ENCODE results near the gene SMARCA1. TPM values are rescaled to one million over a fixed set of nuclear protein-coding genes. Genes with fewer than 3 reads are reported as not detected.
"Not testable (repeated sequence)": the region's sequence is repeated elsewhere in the genome, so short reads cannot be mapped to it uniquely, and the experiment has no call there.

SMARCA1 gene
- total and polyA plus RNA-seq, 9 donors, result 59.8 to 92.1 (median 82.9) TPM

- Histone ChIP-seq H3K27me3 (ENCODE audit: control insufficient read depth, insufficient read depth, low read length) (peaks cover 6% of the 10 kb centered on the region), H3K9me3 (replicated peaks; ENCODE audit: control insufficient read depth, low read depth, low read length) (no peaks in the 10 kb centered on the region), H3K4me3 (ENCODE audit: low read length) (no peak overlapping the region), H3K27ac (ENCODE audit: low read length) (no peak overlapping the region), H3K36me3 (ENCODE audit: control insufficient read depth, insufficient read depth, low read length) (peaks cover 9% of the 10 kb centered on the region), H3K4me1 (ENCODE audit: control insufficient read depth, insufficient read depth, low read length) (no peaks in the 10 kb centered on the region)
- DNase-seq, result no peak
- WGBS (ENCODE audit: insufficient coverage), result no CpG with 5 or more reads among the region's 5 CpGs
Measured at GRCh38 chrX:129556806-129557315, 33.6 kb upstream of the SMARCA1 start.

DNA sequence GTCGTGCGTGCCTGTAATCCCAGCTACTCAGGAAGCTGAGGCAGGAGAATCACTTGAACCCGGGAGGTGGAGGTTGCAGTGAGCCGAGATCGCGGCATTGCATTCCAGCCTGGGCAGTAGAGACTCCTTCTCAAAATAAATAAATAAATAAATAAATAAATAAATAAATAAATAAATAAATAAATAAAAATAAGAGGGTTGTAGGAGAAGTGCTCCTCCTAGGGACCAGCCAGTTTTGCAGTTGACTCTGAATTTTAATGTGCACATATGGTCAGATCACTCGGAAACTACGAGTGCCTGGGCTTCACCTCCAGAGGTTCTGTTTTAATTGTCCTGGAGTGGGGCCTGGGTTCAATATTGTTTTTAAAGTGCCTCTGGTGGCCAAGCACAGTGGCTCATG, 31.5 kb upstream of the SMARCA1 start:
- H3K9me3 ChIP-seq (replicated peaks; ENCODE audit: control insufficient read depth, low read depth, low read length); H3K4me1 ChIP-seq (ENCODE audit: control insufficient read depth, insufficient read depth, low read length); H3K27ac ChIP-seq (ENCODE audit: low read length); H3K36me3 ChIP-seq (ENCODE audit: control insufficient read depth, insufficient read depth, low read length); H3K27me3 ChIP-seq (ENCODE audit: control insufficient read depth, insufficient read depth, low read length); H3K4me3 ChIP-seq (ENCODE audit: low read length); DNase-seq: not testable (repeated sequence)
- WGBS (ENCODE audit: insufficient coverage), result 89% methylated on average over 4 of the region's 8 CpGs

DNA sequence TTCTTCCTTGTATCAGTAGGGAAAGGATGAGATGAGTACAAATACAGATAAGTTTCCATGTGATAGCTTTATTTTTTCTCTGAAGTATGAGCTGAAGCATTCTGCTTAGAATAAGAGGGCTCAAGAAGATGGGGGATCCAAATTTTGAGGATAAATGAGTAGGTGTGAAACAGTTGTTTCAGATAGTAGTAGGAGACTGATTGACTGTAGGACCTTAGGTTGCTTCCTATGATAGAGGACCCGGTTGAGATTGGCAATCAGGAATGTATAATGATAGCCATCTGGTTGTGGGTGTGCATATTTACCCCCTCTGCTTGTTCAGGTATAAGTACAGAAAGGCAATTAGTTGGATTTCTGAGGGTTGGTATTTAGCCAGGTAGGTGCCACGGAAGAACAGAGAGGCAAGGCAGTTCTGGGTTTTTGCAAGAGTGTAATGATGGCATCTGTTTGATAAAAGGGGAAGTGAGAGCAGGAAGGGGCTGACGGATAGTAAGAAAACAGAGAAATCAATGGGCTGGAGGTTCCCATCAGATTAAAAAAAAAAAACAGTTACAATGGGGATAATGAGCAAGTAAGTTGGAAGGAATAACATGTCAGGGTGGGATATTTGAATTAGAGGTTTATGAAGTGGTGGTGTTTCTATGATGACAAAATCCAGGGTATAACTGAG, 30.5 kb upstream of the SMARCA1 start:
- H3K27ac ChIP-seq (ENCODE audit: low read length), result no peak overlapping the region
- WGBS (ENCODE audit: insufficient coverage), result 68% methylated on average over 2 of the region's 3 CpGs
- H3K36me3 ChIP-seq (ENCODE audit: control insufficient read depth, insufficient read depth, low read length), result peaks cover 7% of the 10 kb centered on the region
- peaks cover 9% of the 10 kb centered on the region for H3K27me3 ChIP-seq (ENCODE audit: control insufficient read depth, insufficient read depth, low read length)
- no peak for DNase-seq
- no peaks in the 10 kb centered on the region for H3K4me1 ChIP-seq (ENCODE audit: control insufficient read depth, insufficient read depth, low read length)
- H3K4me3 ChIP-seq (ENCODE audit: low read length), result no peak overlapping the region
- no peaks in the 10 kb centered on the region for H3K9me3 ChIP-seq (replicated peaks; ENCODE audit: control insufficient read depth, low read depth, low read length)

DNA sequence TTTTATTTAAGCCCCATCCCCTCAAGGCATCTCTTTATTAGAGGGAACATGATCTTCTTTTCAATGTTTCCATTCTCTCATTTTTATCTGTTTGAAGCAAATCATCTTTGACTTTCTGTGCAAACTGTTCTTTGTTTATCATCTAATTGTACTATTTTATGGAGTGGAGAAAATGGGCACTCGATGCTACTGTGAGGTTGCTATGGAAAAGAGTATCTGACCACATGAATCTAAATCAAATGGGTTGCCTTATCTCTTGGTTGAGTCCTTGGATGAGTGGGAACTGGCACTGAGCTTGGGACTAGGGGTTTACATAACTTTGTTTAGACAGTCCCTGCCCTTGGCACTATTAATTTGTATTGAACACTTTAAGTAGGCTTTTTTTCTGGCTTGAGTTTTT, 25.8 kb upstream of the SMARCA1 start:
- Histone ChIP-seq H3K4me3 (ENCODE audit: low read length) (no peak overlapping the region), H3K9me3 (replicated peaks; ENCODE audit: control insufficient read depth, low read depth, low read length) (no peaks in the 10 kb centered on the region), H3K4me1 (ENCODE audit: control insufficient read depth, insufficient read depth, low read length) (no peaks in the 10 kb centered on the region), H3K27ac (ENCODE audit: low read length) (no peak overlapping the region), H3K36me3 (ENCODE audit: control insufficient read depth, insufficient read depth, low read length) (peaks cover 9% of the 10 kb centered on the region), H3K27me3 (ENCODE audit: control insufficient read depth, insufficient read depth, low read length) (peaks cover 5% of the 10 kb centered on the region)
- no CpG with 5 or more reads among the region's 1 CpG for WGBS (ENCODE audit: insufficient coverage)
- no peak for DNase-seq

- H3K4me1 ChIP-seq (ENCODE audit: control insufficient read depth, insufficient read depth, low read length), result peaks cover 2% of the 10 kb centered on the region
- no peak for DNase-seq
- peaks cover 6% of the 10 kb centered on the region for H3K36me3 ChIP-seq (ENCODE audit: control insufficient read depth, insufficient read depth, low read length)
- H3K27me3 ChIP-seq (ENCODE audit: control insufficient read depth, insufficient read depth, low read length), result peaks cover 8% of the 10 kb centered on the region
- WGBS (ENCODE audit: insufficient coverage), result no CpG with 5 or more reads among the region's 1 CpG
- no peaks in the 10 kb centered on the region for H3K9me3 ChIP-seq (replicated peaks; ENCODE audit: control insufficient read depth, low read depth, low read length)
- no peak overlapping the region for H3K27ac ChIP-seq (ENCODE audit: low read length)
- H3K4me3 ChIP-seq (ENCODE audit: low read length), result no peak overlapping the region
Measured at GRCh38 chrX:129545408-129545807, 22.1 kb upstream of the SMARCA1 start.

- H3K36me3 ChIP-seq (ENCODE audit: control insufficient read depth, insufficient read depth, low read length), result peaks cover 6% of the 10 kb centered on the region
- peaks cover 12% of the 10 kb centered on the region for H3K27me3 ChIP-seq (ENCODE audit: control insufficient read depth, insufficient read depth, low read length)
- no CpG with 5 or more reads among the region's 2 CpGs for WGBS (ENCODE audit: insufficient coverage)
- H3K9me3 ChIP-seq (replicated peaks; ENCODE audit: control insufficient read depth, low read depth, low read length), result no peaks in the 10 kb centered on the region
- no peak overlapping the region for H3K27ac ChIP-seq (ENCODE audit: low read length)
- peaks cover 2% of the 10 kb centered on the region for H3K4me1 ChIP-seq (ENCODE audit: control insufficient read depth, insufficient read depth, low read length)
- no peak overlapping the region for H3K4me3 ChIP-seq (ENCODE audit: low read length)
- no peak for DNase-seq
Measured at GRCh38 chrX:129544780-129545179, 21.5 kb upstream of the SMARCA1 start.

GRCh38 chrX:129540722-129541184, 17.5 kb upstream of the SMARCA1 start:
- no peak for DNase-seq
- no peaks in the 10 kb centered on the region for H3K9me3 ChIP-seq (replicated peaks; ENCODE audit: control insufficient read depth, low read depth, low read length)
- peak overlapping the region; percentile 65 for H3K4me3 ChIP-seq (ENCODE audit: low read length)
- H3K36me3 ChIP-seq (ENCODE audit: control insufficient read depth, insufficient read depth, low read length), result no peaks in the 10 kb centered on the region
- 52% methylated on average over 3 of the region's 14 CpGs for WGBS (ENCODE audit: insufficient coverage)
- H3K4me1 ChIP-seq (ENCODE audit: control insufficient read depth, insufficient read depth, low read length), result peaks cover 2% of the 10 kb centered on the region
- H3K27me3 ChIP-seq (ENCODE audit: control insufficient read depth, insufficient read depth, low read length), result peaks cover 10% of the 10 kb centered on the region
- H3K27ac ChIP-seq (ENCODE audit: low read length), result peak overlapping the region; percentile 67

DNA sequence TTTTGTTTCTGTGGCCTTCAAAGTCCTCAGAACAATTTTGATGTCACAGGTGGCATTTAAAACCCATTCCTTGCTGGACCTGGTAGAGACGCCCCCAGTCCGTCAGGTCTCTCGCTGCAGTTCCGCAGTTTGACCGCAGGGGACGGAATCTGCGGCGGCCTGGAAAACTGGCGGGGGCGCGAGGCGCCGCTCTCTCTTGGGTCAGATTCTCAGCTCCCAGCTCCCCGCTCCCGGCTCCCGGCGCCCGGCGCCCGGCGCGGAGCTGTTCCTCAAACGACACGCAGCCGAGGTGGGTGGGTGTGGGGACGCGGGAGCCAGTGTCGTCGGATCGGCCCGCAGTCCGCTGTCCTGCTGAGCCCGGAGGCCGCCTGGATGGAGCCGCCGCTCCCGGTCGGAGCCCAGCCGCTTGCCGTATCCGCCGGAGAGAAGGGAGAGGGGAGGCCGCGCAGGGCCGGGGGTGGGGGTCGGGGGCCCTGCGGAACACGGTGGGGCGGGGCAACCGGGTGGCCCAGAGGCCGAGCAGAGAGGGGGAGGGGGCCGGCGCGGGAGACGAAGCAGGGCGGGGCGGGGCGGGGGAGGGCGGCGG, 16.9 kb upstream of the SMARCA1 start, which contains the start of gene OCRL:
Gene OCRL (plus strand): TSS at position 192 of the 586 bp plus-strand sequence. CDS start 181 bp downstream, at position 373.
- Histone ChIP-seq H3K4me1 (ENCODE audit: control insufficient read depth, insufficient read depth, low read length) (peaks cover 2% of the 10 kb centered on the region), H3K9me3 (replicated peaks; ENCODE audit: control insufficient read depth, low read depth, low read length) (no peaks in the 10 kb centered on the region), H3K4me3 (ENCODE audit: low read length) (peak within 1 kb of the TSS; percentile 65), H3K36me3 (ENCODE audit: control insufficient read depth, insufficient read depth, low read length) (no peaks in the 10 kb centered on the region), H3K27me3 (ENCODE audit: control insufficient read depth, insufficient read depth, low read length) (peaks cover 10% of the 10 kb centered on the region), H3K27ac (ENCODE audit: low read length) (peak within 1 kb of the TSS; percentile 74)
- peak; percentile 80 for DNase-seq
- WGBS (ENCODE audit: insufficient coverage), result 8% methylated on average over 20 of the region's 60 CpGs

DNA sequence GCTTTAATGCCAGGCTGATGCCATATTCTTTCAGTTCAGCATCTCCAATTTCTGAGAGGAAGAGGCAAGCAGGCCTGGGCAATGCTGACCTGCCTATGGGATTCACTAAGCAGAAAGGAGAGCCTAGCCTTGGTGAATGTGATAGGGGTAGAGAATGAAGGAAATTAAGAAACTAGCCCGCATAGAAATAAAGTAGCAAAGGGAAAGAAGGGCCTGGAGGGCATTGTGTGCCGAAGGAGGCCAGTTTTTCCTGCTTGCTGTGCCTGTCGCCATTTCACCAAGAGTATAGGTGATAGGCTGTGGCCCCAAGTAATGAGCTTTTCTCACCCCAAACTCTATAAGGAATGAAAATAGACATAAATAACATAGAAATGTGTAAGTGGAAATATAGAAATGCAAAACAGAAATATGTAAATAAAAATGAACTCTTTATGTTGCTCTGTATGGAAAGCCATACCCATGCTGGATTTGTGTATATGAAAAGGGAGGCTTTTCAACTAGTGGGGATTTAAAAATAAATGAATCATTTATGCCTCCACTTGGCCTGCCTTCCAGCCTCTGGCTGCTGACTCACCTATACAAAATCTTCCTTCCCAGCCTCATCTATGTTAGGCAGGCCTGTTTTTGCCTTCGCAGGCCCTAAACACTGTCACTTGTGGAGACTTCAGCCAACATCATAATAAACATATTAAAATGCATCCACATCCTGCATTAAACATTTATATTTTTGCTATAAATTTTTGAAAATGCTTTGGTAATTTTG, 11.7 kb upstream of the SMARCA1 start:
- WGBS (ENCODE audit: insufficient coverage), result 100% methylated on average over 1 of the region's 4 CpGs

DNA sequence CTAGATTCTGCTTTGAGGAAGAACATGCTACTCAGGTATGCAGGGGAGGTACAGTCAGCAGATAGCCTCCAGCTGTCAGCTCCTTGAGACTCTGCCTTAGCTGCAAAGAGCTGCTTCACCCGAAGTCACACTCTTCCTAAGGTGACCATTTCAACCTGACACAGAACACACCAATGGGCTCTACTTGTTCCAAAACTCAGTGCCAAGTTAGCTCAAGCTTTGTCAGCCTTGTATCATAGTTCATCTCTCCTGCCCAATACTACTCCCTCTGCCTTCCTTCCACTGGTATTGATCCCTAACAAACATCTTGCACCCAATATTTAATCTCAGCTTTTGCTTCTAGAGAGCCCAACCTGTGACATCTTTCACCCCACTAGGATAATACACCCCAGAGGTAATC, 7.8 kb upstream of the SMARCA1 start:
- H3K36me3 ChIP-seq (ENCODE audit: control insufficient read depth, insufficient read depth, low read length), result no peaks in the 10 kb centered on the region
- H3K27me3 ChIP-seq (ENCODE audit: control insufficient read depth, insufficient read depth, low read length), result peaks cover 4% of the 10 kb centered on the region
- H3K9me3 ChIP-seq (replicated peaks; ENCODE audit: control insufficient read depth, low read depth, low read length), result no peaks in the 10 kb centered on the region
- H3K4me3 ChIP-seq (ENCODE audit: low read length), result no peak overlapping the region
- 56% methylated on average over 1 of the region's 1 CpG for WGBS (ENCODE audit: insufficient coverage)
- H3K27ac ChIP-seq (ENCODE audit: low read length), result no peak overlapping the region
- H3K4me1 ChIP-seq (ENCODE audit: control insufficient read depth, insufficient read depth, low read length), result no peaks in the 10 kb centered on the region
- no peak for DNase-seq

More for the DNA sequence above, 11.7 kb upstream of the SMARCA1 start:
- Histone ChIP-seq H3K9me3 (replicated peaks; ENCODE audit: control insufficient read depth, low read depth, low read length) (no peaks in the 10 kb centered on the region), H3K27me3 (ENCODE audit: control insufficient read depth, insufficient read depth, low read length) (peaks cover 9% of the 10 kb centered on the region), H3K4me3 (ENCODE audit: low read length) (no peak overlapping the region), H3K4me1 (ENCODE audit: control insufficient read depth, insufficient read depth, low read length) (no peaks in the 10 kb centered on the region), H3K36me3 (ENCODE audit: control insufficient read depth, insufficient read depth, low read length) (no peaks in the 10 kb centered on the region), H3K27ac (ENCODE audit: low read length) (no peak overlapping the region)
- no peak for DNase-seq
